Superior temporal gyrus (tissue), 1 donor: ENCODE measurements around the gene TSHZ3.

Experiments used
- DNase-seq: peaks from one replicate; pipeline ENCODE4 v3.0.0-alpha.2; 2016; ENCODE audit errors: extremely low spot score

TSHZ3 gene

DNA sequence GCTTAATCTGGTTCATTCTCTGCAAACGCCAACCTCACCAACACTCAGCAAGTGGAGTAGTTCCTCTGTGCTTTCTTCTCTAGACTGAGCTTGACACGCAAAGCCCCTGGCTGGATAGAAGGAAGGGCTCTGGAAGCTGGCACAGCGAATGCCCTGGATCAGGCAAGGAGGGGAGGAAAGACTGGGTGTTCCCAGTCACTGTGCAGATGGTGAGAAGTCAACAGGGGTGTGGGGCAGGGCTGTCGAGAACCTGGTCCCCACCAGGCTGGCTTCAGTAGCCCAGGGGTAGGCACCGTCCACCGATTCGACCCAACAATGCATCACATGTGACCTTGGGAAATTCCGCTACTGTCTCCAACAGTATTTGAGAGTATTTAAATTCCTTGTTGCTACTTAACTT, 65.5 kb downstream of the TSHZ3 start:
- no peak for DNase-seq

DNA sequence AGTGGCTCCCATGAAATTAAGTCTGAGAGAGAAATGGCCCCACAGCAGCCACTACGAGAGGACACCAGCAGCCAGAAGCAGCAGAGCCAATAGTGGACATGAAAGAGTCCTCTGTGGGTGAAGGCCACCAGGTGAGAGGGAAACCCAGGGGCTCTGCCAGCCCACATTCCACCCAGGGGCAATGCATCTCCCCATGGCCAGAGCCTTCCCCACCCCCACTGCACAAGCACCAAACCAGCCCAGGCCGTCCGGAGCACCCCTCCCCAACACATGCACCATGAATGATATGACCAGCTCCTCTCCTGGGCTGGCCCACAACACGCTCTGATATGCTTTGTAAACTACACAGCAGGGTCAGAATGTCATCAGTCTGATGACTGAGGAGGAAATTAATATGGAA, 66.9 kb downstream of the TSHZ3 start:
- DNase-seq: no peak

DNA sequence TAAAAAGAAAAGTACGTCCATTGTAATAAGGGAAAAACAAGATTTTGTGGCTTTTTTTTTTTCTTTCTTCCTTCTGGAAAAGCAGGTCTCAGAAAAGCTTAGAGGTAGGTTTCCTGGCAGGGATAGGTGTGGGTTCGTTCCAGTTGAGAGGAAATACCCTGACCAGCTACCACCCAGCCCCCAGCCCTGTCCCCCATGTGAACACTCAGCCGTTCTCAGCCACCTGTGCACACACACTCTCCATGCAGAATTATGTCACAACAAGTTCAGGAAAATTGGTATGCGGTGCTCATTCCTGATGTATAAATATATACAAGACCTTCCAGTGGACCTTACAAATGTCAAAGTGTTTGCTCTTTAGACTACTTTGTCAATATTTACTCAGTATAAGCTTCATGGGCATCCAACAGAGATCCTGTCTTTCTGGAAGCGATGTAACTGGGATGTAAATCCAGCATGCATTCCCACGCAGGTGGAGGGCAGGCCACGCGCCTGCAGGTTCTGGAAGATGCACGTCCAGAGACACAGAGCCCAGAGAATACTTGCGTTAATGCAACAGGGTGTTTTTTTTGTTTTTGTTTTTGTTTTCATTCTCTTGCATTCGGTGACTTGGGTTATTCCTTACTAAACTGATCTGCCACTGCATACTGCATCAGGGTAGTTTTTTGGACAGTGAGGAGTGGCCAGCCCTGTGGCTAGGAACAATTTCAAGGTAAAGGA, 68.8 kb downstream of the TSHZ3 start:
- DNase-seq: no peak

DNA sequence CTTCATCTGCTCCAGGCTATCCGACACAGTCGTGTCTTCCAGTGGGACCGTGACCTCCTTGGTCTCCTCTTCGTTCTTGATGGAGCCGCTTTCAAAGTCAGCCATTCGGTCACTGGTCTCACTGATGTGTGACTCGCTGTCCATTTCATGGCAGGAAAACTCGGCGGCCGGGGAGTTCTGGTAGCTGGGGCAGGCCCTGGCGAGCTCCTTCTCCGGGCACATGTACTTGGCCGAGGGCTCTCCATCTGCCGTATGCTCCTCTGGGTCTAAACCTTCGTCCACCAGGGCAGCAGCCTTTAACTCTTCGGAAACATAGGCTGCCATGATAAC, 69.8 kb downstream of the TSHZ3 start:
- no peak for DNase-seq

DNA sequence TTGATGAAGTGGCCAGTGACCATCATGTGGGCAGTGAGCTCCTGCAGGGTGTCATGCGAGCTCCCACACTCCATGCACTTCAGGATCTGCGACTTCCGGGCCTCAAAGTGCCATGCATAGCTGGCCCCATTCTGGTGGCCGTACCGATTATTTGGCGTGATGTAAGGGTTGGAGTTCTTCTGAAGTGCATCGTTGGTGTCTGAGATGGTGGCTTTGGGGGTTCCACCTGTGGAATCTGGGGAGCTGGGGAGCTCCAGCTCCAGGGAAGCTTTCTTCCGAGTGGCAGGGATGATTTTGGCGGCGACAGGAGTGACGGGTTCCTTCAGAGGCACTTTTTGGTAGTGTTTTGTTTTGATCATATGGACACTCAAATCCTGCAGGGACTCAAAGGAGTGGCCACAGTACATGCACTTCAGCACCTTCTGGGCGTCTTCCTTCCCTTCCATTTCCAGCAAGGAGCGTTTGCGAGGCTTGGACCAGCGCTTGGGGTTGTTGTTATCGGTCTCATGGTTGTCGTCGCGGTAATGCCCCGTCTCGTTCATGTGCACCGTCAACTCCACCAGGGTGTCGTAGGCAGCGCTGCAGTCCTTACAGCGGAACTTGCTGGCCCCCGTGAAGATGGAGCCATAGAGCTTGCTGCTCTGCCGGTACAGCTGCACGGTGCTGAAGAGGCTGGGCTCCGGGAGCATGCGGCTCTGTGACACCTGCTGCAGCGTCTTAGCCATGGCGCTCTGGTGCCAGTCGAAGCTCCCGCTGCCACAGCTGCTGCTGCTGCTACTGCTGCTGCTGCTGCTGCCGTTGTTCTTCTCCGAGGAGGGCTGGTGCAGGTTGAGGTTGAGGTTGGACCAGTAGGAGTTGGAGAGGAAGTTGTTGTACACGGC, 70.4 kb downstream of the TSHZ3 start:
- no peak for DNase-seq

DNA sequence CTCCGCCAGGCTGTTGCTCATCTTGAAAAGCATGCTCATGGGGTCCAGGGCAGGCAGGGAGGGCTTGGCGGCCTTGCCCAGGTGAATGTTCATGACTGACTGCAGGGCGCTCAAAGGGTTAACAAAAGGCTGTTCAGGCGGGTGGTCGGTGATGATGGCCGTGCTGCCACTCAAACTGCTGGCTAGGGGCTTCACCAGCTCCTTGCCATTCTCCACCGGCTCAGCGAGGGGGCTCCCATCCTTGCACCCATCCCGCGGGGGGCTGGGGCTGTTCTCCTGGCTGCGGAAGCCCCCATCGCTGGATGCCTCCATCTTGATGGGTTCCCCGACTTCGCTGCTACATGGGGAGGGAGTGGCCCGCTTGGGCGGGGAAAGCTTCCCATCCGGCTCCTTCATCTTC, 71.7 kb downstream of the TSHZ3 start:
- no peak for DNase-seq

DNA sequence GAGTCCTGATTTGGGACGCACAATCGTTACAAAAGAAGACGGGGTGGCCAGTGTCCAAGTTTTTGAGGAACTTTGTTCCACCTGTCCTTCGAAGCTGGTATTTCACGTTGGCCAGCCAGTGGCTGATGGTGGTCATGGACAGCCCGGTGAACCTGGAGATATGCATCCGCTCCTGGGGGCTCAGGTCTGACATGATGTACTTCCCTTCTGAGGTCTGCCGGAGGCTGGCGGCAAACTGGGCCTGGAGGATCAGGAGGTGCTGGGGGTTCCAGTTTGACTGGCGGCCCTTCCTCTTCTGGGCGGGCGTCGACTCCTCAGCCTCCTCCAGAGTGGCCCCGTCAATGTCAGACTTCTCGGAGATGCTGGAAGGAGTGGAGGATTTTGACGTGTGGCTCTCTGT, 72.4 kb downstream of the TSHZ3 start:
- DNase-seq: no peak

DNA sequence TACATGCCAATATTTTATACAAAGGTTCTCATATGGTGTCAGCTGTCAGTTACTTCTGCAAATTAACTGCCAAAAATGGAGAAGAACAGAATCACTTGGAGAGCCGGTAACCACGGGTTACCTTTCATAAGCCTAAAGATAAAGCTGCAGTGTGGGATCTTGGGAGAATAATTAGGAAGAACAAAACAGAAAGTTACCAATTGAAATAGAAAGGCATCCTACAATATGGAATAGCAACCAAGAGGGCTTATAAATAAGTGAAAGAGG, 74.2 kb downstream of the TSHZ3 start:
- DNase-seq: peak; percentile 30

DNA sequence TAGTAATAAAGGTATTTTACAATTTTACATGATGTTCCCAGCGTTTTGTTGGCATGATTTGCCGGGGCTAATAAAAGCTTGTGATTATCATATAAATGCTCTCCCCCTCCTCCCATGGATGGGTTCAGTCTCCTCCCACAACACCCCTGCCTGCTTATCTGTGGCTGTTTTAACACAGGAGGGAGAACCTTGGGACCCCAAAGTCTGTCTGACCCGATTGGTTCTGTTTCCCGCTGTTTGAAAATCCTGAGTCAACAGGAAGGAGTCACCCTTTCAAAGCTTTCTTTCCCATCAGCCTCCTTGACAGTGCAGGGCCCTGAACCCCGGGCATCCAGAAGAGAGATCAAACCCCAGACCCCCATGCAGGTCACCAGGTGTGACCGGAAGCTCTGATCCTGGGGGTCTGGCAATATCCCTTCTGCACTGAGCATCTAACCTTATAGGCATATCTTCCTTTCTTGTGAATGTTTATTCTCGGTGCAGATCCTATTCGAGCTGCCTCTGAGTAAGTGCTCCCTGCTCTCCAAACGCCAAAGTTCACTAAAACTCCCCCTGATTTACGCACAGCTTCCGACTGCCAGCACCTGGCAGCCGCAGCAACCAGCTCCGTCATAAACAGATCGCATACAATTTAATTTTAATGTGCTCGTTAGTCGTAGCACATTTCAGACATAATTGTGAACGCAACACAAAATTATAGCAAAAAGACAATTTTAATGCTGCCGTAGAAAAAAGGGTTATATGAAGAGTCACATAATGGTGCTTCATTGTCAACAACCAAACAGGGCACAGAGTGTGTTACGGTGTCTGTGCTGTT, 74.8 kb downstream of the TSHZ3 start:
- DNase-seq: peak; percentile 29

DNA sequence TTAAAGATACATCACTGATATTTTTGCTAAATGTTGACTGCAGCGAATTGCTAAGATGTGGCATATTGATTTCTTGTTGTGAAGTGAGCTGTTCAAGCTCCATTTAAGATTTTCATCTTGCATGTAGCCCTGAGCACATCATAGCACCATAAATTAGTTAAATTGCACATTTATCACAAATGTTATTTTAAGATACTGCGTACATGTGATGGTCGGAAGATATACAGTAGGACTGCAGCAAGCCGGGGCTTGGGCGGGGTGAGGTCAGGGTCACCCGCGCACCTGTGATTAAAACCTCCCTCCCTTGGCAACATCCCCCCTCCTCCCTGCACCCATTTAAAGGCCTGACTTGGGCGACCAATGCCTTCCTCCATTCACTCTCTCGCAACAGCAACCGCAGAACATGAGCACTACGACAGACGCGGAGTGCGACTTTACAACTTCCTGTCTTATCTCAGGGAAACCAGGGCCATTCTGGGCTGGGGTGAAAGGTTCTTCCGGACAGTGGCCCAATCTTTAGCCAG, 76.6 kb downstream of the TSHZ3 start:
- no peak for DNase-seq

DNA sequence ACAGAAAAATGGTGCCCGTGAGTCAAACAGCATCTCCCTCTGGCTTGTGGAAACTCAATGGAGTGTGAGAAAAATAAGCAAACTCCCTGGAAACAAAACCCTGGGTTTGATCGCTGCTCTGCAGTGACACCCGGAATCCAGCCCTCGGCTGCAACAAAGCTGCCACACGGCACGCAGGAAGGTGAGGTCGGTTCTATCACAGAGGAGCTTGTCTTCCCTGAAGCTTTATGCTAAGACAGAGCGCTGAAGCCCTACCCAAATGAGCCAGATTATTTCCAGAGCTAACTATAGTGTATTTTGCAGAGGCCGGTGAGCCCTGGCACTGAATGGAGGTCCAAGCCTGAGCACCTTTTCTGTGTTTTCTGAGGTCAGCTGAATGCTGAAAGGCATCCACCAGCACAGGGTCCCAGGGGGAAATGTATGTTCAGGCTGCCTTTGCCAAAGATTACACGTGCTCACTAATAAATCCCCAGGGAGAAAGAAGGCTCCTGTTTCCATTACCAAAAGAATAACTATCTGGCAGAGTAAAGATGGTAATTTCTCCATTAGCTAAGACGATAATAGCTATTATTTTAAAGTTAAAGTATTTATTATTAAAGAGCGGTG, 77.8 kb downstream of the TSHZ3 start:
- no peak for DNase-seq

DNA sequence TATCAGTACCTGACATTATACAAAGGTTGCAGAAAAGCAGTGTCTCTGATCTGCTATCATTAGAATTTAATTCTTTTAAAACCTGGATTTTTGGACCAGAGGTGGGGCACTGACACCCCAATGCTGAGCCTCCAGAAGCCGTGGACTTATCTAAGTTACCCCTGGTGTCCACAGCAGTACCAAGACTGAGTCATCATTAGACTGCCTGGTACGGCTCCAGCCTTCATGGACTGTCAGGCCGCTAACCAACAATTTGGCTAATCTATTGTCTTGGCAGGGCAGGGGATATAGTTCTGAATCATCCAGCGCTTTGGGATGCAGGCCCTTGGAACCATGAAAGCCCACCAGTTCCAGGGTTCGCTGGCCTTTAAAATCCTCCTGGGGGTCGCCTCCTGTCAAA, 78.3 kb downstream of the TSHZ3 start:
- no peak for DNase-seq

DNA sequence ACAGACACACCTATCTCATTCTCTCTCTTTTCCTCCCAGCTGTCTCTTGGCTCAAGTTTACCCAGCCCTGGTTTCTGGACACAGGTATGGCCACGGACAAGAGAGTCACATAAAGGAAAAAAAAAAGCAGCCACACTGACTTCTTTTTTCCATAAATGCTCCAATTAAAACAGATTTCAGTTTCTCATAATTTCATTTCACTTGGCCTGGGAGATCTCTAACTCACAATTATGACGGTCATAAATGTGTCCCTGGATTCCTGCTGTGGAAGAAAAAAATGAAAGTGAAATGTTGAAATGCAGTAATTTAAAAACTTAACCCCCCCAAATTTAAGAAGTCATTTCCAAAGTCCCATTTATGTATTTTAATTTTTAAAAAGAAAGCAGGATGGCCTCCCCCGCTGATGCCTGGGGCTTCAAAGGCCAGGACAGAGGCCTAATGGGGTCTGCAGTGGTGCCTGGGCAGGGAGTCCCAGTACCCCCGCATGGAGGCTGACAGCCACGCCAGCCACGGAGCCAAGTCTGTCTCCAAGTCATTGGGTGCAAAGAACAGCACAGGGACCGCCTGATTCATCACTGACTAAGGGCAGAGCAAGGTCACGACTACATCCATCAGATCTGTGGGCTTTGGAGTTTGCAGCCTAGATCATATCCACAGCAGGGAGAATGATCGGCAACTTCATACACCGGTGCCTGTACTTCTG, 79.7 kb downstream of the TSHZ3 start:
- DNase-seq: no peak

DNA sequence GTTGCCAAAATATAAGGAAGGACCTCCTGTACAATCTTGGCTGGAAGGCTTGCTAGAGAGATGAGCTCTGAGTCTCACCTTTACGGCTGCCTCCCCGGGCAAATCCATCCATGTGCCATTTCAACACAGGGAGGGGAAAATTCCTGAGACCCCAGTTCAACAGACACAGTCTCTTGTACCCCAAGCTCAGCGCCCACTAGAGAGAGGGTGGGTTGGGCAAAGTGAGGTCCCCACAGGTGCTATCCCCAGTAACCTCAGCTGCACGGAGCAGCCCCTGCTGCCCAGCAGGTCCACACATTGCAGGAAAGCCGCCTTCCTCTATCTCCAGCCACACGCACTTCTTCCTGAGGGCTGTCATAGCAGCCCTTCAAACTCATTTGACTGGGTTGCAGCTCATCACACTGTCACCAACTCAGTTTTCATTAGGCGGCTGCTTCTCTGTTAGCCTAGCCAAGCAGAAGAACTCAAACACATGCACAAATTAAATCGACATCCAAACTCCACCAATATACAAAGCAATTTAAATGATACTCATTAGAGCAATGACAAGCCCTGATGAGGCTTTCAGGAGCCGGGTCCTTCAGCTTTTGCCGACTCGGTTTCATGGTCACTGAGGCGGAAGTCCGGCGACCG, 80.4 kb downstream of the TSHZ3 start:
- no peak for DNase-seq

DNA sequence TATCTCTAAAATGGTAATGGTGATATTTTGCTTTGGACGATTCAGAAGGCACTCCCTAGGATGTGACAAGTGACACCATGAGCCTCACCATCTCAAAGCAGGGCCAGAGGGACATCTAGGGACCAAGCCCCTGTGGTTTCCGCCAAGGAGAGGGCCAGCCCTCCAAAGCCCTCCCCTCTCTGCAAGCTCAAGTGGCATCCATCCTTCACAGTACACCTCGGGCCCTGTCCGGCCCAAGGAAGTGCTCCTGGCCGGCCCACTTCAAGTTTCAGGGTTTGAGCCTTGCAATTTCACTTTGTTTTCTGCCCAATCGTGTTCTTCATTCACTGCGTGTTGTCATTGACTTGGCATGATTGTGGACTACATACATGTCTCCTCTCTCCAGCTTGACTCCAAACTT, 82.5 kb downstream of the TSHZ3 start:
- DNase-seq: no peak

DNA sequence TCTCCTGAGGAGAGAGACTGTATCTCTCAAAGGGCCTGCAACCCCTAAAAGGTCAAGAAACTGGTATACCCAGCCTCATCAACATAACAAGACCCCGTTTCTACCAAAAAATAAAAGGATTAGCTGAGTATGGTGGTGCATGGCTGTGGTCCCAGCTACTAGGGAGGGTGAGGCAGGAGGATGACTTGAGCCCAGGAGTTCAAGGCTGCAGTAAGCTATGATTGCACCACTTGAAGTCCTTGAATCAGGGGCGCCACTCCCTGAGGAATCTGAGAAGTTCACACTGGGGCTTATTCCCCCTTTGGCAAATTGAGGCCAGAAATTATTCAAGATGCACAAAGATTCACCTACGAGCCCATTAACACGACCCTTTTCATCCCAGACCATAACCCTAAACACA, 83.0 kb downstream of the TSHZ3 start:
- DNase-seq: no peak

DNA sequence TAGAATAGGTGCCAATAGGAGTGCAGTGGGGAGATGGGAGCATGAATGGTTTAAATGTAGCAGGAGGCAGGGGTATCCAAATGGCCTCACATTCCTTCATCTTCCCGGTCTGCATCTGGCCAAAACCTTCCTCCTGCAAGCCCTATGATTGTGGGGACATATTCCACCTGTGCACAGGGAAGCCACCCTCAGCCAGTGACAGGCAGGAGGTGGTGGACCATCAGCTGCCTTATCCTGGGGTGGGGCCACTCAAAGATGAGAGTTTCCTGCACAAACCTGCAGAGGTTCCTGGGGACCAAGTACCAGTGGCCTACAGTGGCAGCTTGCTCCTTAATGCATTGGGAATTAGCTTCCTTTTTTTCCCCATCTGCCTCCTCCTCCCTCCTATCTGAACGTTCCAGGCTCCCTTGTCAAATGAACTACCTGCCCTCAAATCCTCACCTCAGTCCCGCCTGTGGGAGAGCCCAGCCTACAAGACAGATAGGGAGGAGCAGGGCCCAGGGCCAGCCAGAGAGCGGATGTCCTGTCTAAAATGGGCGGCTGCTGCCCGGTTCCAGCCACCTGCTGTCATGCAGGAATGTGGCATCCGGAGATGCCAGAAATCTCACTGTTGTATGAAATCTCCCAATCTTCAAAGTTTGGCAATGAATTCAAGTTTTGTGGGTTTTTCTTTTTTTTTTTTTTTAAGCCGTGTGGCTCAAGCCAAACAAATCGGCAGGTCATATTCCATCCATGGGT, 85.0 kb downstream of the TSHZ3 start:
- no peak for DNase-seq

DNA sequence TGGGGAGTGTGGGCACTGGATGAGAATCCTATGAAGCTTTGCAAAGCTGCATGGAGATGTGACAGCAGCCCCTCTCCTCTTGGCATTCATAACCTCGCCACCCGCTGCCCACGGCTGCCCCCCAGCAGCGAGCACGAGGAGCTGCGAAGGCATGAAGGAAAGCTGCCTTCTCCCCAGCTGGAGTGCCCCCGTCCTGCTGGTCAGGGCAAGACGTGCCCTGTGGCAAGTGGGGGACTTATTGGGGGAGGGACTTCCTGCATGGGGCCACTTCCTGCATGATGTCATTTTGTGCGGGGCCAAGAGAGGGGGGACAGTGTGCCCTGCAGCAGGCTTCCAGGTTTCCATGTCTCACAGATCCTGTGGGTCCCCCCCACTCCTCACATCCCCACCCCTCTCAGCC, 85.9 kb downstream of the TSHZ3 start:
- no peak for DNase-seq

DNA sequence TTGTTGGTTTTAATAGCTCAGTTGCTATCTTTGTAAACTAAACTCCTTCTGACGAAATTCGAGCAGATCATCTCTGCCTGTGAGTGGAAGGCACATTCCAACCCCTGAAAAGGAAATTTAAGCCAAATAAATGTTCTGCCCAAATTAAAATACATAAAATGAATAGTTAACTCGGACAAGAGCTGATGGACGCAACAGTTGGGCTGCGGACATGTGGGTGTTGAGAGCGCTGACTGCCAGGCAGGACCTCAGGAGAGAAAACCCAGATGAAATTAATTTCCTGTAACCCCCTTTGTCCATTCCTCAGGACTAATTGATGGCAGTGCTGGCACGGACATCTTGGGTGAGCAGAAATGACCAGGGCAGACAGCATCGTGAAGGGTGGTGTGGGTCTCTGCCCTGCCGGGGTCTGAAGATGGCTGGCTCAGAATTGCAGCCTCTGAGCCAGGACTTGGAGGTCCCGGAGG, 86.5 kb downstream of the TSHZ3 start:
- DNase-seq: no peak

DNA sequence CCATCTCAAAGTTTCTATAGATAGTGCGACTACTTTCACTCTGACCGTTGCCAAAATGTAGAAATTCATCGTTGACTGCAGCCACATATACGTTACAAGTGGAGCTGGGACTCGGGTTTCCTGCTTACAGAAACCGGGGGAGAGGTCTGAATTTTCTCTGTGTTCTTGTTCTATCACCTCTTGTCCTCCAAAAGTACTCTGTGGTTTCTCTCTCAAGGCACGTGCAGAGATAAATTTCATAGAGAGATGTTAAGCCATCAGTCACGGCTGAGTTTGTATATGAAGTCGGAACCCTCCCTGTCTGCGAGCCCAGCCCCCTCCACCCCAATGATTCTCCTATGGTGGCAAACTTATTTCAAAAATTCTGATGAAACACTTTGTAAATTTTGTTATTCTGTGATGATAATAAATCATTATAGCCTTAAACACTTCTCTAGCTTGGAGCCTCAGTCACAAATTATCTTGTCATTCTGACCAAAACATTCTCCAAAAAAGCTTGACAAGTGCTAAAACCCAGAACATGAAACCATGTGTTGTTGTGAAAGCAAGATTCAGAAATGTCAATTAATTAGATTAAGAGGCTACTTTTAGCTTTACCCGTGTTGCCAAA, 87.5 kb downstream of the TSHZ3 start:
- DNase-seq: peak; percentile 22
